ENCODE results near the gene BCR.
A peak's percentile ranks its signal among the peaks of the same experiment; 100 is the strongest.

The BCR gene

GRCh38 chr22:23202812-23203451 lies 22.6 kb downstream of the BCR start:
- no peak for DNase-seq

DNA sequence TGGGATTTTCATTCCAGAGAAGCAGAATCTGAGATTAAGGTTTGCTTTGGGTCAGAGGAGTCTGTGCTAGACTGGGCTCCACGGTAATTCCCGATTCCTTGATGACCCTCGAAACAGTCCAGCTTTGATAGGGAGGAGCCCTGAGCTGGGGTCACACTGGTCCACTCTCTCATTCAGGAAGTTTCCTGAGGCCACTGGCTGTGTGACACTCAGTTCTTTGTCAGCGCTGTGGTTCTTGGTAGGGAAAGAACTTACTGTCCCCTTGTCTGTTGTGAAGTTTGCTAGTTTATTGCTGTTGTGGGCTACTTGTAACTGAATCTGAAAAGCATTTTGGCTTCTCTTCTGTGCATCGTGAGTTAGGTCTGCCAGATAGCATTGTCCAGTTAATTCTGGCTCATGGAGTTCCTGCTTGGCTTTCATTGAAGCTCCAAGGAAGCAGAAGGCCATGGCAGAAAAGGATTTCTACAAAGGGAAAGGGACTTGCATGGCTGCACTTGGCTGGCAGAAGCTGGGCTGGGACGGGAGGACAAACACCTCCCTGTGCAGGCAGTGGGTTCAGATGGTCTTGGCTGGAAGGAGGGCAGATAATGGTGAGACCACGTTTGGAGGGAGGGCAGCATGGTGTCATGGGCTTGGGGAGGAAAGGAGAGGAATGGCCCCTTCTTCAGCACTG lies 23.3 kb downstream of the BCR start:
- no peak for DNase-seq

DNA sequence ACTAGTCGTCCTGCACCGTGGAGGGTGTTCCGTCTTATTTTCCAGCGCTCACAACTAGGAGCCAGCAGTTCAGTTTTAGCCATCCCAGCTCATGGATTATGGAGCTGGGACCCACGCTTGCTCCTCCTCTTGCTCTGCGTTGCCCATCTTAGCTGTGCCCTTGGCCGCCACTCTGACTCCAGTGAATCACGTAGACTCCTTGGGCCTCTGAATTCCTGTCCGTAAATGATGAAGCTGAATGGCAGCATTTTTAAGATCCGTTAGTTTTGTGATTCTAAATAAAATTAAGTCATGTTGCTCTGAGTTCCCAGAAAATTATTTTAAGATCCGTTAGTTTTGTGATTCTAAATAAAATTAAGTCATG lies 23.8 kb downstream of the BCR start:
- no peak for DNase-seq

- DNase-seq: no peak
Observed at GRCh38 chr22:23204541-23205157, 24.3 kb downstream of the BCR start.

DNA sequence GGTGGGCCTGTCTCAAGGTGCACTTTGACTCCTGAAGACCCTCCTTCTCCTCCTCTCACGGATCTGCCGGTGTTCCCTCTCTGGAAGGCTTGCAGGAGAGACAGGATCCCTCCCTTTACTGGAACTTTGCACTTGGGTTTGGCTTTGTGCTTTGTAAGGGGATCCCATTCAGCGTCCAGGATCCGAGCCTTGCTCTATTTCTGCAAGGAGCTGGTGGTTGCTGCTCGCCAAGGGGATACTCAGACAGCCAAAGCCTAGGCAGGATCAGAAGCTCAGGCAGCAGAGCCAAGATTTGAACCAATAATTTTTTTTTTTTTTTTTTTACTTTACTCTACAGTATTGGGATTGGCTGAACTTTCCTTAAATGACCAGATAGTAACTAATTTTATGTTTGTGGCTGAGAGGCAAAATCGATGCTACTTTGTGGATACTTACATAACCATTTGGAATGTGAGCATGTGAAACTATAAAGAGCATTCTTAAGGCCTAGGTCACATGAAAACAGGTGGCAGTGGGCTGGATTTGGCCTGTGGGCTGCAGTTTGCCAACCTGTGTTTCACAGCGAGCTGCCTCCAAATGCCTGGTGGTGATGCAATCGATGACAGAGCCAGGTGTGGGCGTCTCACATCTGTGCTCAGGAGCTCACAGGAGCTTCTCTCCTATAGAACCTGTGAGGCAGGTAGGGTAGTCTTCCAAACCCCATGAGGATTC lies 25.2 kb downstream of the BCR start:
- DNase-seq: no peak

DNA sequence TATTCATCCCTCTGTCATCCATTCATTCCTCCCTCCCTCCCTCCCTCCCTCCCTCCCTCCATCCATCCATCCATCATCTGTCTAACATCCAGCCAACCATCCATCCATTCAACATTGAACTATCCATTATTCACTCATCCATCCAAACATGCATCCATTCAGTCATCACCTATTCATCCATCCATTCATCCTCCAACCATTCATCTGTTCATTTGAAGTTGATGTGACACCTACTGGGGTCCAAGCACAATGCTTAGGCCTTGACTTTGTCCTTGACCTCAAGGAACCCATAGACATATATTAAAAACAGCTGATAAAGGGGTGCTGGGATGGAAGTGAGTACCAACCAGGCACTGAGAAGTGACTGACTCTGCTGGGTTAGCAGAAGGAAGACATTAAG lies 26.6 kb downstream of the BCR start:
- DNase-seq: no peak

GRCh38 chr22:23207729-23208393 lies 27.6 kb downstream of the BCR start:
- DNase-seq: peak; percentile 85

DNA sequence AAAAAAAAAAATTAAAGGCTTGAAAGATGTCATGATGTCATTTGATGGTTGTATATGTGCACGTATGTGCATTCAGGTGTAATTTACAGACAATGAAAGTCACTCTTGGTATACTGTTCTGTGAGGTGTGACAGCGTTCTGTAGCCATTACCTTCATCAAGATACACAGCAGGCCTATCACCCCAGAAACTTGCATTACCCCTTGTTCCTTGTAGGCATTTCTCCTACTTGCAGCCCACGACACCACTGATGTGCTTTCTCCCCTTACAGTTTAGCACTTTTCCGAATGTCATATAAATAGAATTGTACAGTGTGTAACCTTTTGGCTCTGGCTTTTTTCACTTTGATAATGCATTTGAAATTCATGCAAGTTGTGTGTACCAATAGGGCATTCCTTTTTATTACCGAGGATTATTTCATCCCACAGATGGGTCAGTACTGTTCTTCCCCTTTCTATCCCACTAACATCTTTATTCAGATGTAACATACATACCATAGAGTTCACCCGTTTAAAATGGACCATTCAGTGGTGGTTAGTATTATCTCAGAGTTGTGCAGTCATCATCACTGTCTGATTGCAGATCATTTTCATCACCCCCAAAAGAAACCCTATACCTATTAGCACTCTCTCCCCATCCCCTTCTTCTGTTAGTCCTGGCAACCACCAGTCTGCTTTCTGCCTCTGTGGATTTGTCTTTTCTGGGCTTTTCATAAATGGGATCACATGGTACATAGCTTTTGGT lies 30.3 kb downstream of the BCR start:
- DNase-seq: no peak

DNA sequence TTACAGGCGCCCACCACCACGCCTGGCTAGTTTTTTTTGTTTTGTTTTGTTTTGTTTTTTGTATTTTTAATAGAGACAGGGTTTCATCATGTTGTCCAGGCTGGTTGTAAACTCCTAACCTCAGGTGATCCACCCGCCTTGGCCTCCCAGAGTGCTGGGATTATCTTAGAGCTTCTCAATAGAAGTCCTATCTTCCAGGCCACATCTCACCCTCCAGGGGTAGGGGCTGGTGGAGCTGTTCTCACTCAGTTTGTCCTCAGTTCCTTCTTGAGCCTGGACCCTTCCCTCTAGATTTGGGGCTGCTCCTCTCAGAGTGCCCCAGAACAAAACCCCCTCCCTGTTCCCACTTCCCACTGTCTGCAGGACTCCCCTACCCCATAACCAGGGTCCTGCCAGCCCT lies 31.3 kb downstream of the BCR start:
- DNase-seq: no peak

GRCh38 chr22:23212061-23213021 lies 32.0 kb downstream of the BCR start:
- peak; percentile 95 for DNase-seq

- no peak for DNase-seq
Observed at GRCh38 chr22:23213022-23213555, 32.8 kb downstream of the BCR start.

DNA sequence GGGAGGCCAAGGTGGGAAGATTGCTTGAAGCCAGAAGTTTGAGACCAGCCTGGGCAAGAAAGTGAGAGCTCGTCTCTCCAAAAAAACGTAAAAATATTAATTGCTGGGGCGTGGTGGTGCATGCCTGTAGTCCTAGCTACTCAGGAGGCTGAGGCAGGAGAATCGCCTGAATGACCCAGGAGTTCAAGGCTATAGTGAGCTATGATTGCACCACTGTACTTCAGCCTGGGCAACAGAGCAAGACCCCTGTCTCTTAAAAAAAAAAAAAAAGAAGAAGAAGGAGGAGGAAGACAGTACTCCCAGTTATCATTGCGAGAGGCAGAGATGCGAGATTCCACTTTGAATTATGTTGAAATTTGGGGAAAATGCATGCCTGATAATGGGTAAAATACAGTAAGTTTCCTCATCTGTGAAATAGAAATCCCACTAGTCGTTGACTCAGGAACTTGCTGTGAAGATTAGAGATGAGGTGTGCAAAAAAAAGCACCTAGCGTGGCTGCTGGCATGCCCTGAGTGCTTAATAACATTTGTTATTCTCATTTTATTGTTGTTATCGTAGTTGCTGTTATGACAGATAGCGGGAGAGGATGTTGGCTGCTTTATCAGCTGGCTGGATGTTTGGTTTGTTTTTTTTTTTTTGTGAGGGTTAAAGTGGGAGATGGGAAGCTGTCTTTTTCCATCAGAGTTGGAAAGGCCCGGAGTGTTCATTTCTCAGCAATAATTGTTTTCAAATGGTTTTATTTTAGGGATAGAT lies 33.4 kb downstream of the BCR start:
- no peak for DNase-seq

- no peak for DNase-seq
Observed at GRCh38 chr22:23214398-23214797, 34.1 kb downstream of the BCR start.

DNA sequence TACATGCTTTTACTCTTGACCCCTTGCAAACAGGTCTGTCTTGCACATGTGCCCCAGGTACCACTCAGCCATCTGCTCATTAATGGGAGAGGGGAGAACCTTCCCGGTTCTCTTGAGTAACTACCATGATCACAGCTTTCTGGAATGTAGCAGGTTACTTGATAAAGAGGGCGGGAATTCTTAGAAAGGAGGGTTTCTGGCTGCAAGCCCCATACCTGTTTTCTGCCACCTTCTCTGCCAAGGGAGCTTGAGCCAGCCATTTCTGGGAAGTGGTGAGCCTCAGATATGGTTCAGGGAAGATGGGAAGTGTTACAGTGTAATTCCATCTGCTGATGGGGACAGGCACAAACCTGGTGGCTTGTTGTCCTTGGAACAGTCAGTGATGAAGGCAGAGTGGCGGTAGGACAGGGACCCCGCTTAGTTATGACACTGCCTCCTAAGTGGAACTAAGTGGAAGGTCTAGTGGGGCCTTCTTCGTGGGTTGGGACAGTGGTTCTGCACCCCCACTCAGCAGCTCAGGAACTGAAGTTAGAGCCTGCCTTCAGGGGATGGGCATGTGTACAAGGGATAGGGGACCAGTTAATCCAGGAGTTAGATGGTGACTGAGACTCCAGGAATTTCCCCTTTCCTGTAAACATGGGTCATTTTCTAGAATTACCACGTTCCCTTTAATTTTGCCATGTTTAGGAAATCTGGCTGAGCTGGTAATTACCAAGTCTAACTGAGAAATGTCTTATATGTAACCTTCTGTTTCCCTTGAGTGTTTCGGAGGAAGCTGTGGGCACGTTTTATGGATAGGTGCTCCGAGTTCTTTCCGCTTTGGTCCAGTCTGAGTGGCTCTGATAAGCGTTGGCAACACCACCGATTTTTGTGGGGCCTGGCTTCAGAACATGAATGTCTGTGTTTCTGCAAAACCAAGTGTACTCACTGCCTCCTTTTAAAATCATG lies 35.3 kb downstream of the BCR start:
- DNase-seq: no peak

DNA sequence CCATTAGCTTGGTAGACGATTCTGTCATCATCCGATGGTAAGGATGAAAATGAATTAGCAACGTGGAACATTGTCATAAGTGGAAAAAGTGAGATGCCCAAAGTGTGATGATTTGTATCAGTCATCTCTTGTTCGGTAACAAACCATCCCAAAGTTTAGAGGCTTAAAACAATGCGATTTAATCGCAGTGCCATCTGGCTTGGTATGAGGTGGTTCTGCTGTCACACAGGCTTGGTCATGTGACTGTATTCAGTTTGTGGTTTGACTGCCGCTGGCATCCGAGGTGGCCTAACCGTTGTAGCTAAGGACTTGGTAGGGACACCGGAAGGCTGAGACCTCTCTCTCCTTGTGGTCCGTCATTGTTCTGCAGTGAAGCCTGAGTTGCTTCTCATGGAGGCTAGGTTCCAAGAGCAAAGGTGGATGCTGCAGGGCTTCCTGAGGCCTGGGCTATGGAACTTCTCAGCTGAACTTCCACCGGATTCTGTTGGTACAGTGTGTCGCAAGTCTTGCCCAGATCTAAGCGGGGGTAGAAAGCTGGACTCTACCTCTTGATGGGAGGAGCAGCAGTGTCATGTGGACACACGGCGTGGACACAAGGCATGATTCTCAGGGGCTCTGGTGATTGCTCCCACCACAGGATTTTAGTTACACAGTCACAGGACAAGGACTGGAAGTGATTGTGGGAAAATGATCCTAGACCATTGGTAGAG lies 36.3 kb downstream of the BCR start:
- no peak for DNase-seq

DNA sequence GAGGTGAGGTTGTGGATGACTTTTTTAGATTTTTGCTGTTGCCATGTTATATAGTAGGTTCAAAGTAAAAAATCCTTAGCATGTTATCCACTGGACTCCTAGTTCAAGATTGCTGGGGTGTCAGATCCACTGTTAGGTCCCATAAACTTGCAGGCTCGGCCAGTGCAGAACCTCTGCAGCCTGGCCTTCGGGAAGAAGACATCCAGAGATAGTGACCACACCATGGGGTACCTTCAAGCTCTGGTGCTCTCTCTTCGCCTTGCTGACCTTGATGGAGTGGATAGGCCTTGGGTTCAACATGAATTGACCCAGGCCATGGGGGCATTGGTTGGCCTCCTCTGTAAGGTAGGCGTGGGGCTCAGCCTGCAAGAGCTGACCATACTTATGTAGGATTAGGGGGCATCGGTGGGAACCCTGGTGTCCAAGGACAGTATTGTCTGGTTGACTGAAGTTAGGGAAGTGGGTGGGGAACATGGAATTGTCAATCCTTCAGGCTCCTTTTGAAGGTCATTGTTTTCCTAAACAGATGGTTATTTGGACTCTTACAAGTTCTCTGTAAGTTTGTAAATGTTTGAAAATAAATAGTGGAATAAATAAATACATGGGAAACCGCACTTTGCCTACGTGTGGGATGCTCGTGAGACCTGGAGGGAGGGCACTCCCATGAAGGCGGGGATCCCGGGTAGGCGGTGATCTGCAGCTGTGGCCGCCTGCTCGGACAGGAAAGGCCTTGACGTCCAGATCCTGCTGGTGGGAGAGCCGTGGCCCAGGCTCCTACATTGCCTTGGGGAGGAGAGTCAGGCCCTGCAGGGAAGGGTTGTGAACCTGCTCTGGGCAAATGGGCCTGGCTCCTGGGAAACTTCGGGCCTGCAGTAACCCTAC lies 37.1 kb downstream of the BCR start:
- no peak for DNase-seq
